ENCODE results near the gene AGBL1. TPM values are rescaled to one million over a fixed set of nuclear protein-coding genes. Genes with fewer than 3 reads are reported as not detected.
A peak's percentile ranks its signal among the peaks of the same experiment; 100 is the strongest.

AGBL1 gene
- total RNA-seq, 1 experiment from 2014 or later: not detected

DNA sequence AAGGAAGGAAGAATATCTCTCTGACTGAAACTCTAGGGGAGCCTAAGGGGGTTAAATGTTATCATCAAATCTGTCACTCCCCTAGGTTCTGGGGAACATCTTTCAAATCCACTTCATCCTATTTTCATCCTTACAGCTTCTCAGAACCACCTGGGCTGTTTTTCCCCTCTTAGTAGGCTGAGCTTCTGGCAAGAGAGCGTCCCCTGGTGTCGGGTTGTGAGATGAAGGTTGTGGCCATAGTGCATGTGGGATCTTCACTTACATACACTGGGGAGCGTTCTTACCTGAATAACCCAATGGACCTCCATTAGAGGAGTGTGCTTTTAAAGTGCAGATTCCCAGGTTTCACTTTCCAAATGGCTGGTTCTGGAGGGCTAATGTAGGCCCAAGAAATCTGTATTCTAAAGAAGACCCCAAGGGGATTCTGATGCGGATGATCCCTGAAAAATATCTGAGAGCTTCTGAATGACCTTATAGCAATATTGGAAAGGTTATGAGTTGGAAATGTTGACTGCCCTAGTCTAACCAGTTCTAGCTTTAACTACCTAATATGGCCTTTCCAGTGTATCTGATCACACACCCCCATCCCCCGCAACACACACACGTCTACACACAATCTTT is 663.7 kb downstream of the AGBL1 start:
- Mint-ChIP-seq H3K4me1 (ENCODE audit: low read depth, unreplicated experiment) (no peaks in the 10 kb centered on the region), H3K9me3 (ENCODE audit: unreplicated experiment) (no peaks in the 10 kb centered on the region), H3K36me3 (ENCODE audit: insufficient read depth, unreplicated experiment) (no peaks in the 10 kb centered on the region), H3K27me3 (ENCODE audit: insufficient read depth, unreplicated experiment) (no peaks in the 10 kb centered on the region), H3K4me3 (ENCODE audit: unreplicated experiment) (no peak overlapping the region), H3K27ac (ENCODE audit: unreplicated experiment) (no peak overlapping the region)
- TF ChIP-seq, protein P1, sequence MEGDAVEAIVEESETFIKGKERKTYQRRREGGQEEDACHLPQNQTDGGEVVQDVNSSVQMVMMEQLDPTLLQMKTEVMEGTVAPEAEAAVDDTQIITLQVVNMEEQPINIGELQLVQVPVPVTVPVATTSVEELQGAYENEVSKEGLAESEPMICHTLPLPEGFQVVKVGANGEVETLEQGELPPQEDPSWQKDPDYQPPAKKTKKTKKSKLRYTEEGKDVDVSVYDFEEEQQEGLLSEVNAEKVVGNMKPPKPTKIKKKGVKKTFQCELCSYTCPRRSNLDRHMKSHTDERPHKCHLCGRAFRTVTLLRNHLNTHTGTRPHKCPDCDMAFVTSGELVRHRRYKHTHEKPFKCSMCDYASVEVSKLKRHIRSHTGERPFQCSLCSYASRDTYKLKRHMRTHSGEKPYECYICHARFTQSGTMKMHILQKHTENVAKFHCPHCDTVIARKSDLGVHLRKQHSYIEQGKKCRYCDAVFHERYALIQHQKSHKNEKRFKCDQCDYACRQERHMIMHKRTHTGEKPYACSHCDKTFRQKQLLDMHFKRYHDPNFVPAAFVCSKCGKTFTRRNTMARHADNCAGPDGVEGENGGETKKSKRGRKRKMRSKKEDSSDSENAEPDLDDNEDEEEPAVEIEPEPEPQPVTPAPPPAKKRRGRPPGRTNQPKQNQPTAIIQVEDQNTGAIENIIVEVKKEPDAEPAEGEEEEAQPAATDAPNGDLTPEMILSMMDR (IDR thresholded peaks at IDR 0.05; ENCODE audit: insufficient read depth in 1 of 2, low read depth in 1 of 2, low read length in 1 of 2, severe bottlenecking in 1 of 2, unreplicated experiment in 1 of 2): peak; percentile 67 to 83
- Histone ChIP-seq H3K4me1 (no peaks in the 10 kb centered on the region), H3K36me3 (ENCODE audit: control insufficient read depth, insufficient read depth, low read length) (no peaks in the 10 kb centered on the region), H3K4me3 (ENCODE audit: low read depth, low read length) (no peak overlapping the region), H3K9me3 (no peaks in the 10 kb centered on the region), H3K27me3 (replicated peaks; ENCODE audit: control insufficient read depth, insufficient read depth, low read length) (no peaks in the 10 kb centered on the region)
- ChIA-PET POLR2A (no interaction called here), CTCF (interaction anchor here (0.7 to 2.4 kb wide), 3 partner anchors 52 to 123 kb away, joined by 4 to 25 read pairs (median 4); no protein-coding TSS in a partner anchor)
- no TSS peak for BruUV-seq (replicated peaks)
- intact Hi-C loops (cut with micrococcal nuclease; ENCODE audit: unreplicated experiment): loop anchor here (1.0 kb wide), 3 partner anchors 52 to 511 kb away; no protein-coding TSS in a partner anchor
- DNase-seq: peak; percentile 54 to 67

DNA sequence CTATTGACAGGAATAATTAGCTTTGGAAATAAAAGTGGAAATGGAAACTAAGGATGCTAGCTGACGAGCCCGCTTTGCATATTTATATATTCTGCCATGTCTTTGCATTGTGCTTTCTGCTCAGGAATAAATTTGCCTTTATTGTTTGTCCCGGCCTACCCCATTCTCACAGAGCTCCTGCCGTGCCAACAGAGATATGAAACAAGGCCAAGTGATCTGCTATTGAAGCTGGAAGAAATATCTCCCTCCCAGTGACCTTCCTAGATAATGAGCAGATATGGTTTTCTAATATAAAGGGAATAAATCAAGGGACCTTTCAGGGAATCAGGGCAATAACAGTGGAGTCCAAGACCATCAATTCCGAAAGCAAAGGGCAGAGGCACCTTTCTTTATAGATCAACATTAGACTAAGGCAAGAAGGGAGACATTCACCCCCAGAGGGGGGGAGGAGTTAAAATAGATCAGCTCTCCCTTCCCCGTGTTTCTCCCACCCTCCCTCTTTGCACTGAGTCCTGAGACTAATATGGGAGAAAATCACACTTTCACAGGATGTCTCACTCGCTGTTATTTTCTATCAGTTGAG is 664.6 kb downstream of the AGBL1 start:
- Mint-ChIP-seq H3K36me3 (ENCODE audit: insufficient read depth, unreplicated experiment) (no peaks in the 10 kb centered on the region), H3K4me1 (ENCODE audit: low read depth, unreplicated experiment) (no peaks in the 10 kb centered on the region), H3K27me3 (ENCODE audit: insufficient read depth, unreplicated experiment) (no peaks in the 10 kb centered on the region), H3K4me3 (ENCODE audit: unreplicated experiment) (no peak overlapping the region), H3K9me3 (ENCODE audit: unreplicated experiment) (no peaks in the 10 kb centered on the region), H3K27ac (ENCODE audit: unreplicated experiment) (no peak overlapping the region)
- POLR2A ChIA-PET: no interaction called here
- no peaks in the 10 kb centered on the region for H3K4me1 ChIP-seq
- DNase-seq: no peak
- no peaks in the 10 kb centered on the region for H3K27me3 ChIP-seq (replicated peaks; ENCODE audit: control insufficient read depth, insufficient read depth, low read length)
- H3K9me3 ChIP-seq: no peaks in the 10 kb centered on the region
- no peaks in the 10 kb centered on the region for H3K36me3 ChIP-seq (ENCODE audit: control insufficient read depth, insufficient read depth, low read length)
- TF ChIP-seq, protein P1 (IDR thresholded peaks at IDR 0.05; ENCODE audit: insufficient read depth in 1 of 2, low read depth in 1 of 2, low read length in 1 of 2, severe bottlenecking in 1 of 2, unreplicated experiment in 1 of 2): no peak
- H3K4me3 ChIP-seq (ENCODE audit: low read depth, low read length): no peak overlapping the region
- CTCF ChIA-PET: interaction anchor here (2.4 kb wide), 1 partner anchor 120 kb away, joined by 25 read pairs; no protein-coding TSS in a partner anchor
- BruUV-seq (replicated peaks): no TSS peak
- intact Hi-C loops (cut with micrococcal nuclease; ENCODE audit: unreplicated experiment): no loop called here

DNA sequence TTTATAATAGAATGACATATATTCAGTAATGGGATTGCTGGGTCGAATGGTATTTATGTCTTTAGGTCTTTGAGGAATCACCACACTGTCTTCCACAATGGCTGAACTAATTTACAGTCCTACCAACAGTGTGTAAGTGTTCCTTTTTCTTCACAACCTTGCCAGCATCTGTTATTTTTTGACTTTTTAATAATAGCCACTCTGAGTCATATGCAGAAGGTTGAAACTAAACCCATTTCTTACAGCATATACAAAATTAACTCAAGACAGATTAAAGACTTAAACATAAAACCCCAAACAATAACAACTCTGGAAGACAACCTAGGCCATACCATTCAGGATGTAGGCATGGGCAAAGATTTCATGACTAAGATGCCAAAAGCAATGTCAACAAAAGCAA is 671.4 kb downstream of the AGBL1 start:
- POLR2A ChIA-PET: no interaction called here
- no peak for DNase-seq
- Histone ChIP-seq H3K4me1 (no peaks in the 10 kb centered on the region), H3K36me3 (ENCODE audit: control insufficient read depth, insufficient read depth, low read length) (no peaks in the 10 kb centered on the region), H3K27me3 (replicated peaks; ENCODE audit: control insufficient read depth, insufficient read depth, low read length) (no peaks in the 10 kb centered on the region; the same call in 1 of the 2 replicates), H3K9me3 (no peaks in the 10 kb centered on the region), H3K4me3 (ENCODE audit: low read depth, low read length) (no peak overlapping the region)
- Mint-ChIP-seq H3K4me3 (ENCODE audit: unreplicated experiment) (no peak overlapping the region), H3K9me3 (ENCODE audit: unreplicated experiment) (peaks cover 8% of the 10 kb centered on the region), H3K4me1 (ENCODE audit: low read depth, unreplicated experiment) (no peaks in the 10 kb centered on the region), H3K27ac (ENCODE audit: unreplicated experiment) (no peak overlapping the region), H3K36me3 (ENCODE audit: insufficient read depth, unreplicated experiment) (no peaks in the 10 kb centered on the region), H3K27me3 (ENCODE audit: insufficient read depth, unreplicated experiment) (peaks cover 6% of the 10 kb centered on the region)
- intact Hi-C loops (cut with micrococcal nuclease; ENCODE audit: unreplicated experiment): no loop called here
- TF ChIP-seq, protein P1 (IDR thresholded peaks at IDR 0.05; ENCODE audit: insufficient read depth in 1 of 2, low read depth in 1 of 2, low read length in 1 of 2, severe bottlenecking in 1 of 2, unreplicated experiment in 1 of 2): no peak
- no TSS peak for BruUV-seq (replicated peaks)
- CTCF ChIA-PET: no interaction called here
